ENCODE measurements around the gene METTL24.

METTL24 gene

DNA sequence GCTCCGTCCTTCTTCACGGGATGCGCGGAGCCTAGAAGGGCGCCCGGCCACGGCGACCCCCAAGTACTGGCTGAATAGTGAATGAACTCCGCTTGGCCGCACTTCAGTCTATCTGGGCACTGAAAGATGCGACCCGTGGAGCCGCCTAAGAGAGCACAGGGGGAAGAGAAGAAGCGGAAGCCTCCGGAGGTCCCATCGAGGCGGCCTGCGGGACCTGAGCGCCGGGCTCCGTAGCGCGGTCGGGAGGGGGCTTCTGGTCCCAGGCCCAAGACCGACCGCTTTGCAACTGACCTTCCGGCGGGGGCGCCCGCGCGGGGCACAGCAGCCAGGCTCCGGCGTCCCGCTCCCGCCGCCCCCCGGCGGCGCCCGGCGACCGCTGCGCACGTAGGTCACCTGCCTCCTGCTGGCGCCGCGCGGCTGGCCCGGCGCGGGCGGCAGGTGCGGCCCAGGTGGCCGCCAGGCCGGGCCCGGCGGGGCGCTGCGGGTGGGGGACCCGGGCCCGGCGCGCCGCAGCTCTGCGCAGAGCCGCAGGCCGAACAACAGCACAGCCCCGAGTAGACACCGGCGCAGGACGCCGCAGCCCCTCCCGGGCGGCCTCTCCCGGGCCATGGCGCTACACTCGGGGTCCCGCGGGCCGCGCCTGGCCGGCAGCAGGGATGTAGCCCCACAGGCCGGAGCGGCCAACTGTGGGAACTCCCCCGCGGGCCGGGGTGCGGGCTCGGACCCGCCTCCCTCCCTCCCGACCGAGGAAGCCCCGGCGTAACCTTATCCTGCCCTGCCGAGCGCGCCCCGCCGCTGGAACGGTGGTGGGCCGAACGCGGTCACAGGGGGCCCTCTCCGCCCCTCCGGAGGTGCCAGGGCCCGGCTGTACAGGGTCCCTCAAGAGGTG lies at the start of gene METTL24:
METTL24 (minus strand) TSS at position 686 of the 889 bp plus-strand sequence; CDS start at position 609, 77 bp downstream.
- DNase-seq, result peak; percentile 33 to 40

GRCh38 chr6:110404607-110405006 lies 46.5 kb upstream of the METTL24 start:
- DNase-seq, result no peak

DNA sequence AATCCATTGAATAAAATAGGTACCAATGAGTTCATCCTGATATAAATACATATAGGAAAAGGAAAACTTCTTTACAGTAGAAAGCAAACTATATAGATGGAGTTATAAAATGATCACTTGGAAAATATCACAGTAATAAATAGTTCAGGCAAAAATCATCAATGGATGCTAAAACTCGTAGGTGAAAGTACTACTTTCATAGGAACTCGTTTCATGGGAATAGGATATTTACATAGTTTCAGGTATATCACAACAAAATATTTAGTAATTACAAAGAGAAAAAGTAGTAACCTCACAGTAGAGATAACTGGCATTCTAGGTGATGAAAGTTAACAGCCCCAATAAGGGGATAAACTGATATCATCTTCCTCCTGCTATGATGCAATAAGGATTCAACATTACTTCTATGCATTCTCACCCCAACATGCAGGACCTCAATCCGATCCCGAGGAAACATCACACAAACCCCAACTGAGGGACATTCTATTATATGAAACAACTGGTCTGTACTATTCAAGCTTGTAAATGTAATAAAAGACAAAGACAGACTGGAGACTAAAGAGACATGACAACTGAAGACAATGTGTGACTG lies 43.5 kb upstream of the METTL24 start:
- no peak for DNase-seq

- no peak for DNase-seq
Measured at GRCh38 chr6:110400208-110400607, 42.1 kb upstream of the METTL24 start.

DNA sequence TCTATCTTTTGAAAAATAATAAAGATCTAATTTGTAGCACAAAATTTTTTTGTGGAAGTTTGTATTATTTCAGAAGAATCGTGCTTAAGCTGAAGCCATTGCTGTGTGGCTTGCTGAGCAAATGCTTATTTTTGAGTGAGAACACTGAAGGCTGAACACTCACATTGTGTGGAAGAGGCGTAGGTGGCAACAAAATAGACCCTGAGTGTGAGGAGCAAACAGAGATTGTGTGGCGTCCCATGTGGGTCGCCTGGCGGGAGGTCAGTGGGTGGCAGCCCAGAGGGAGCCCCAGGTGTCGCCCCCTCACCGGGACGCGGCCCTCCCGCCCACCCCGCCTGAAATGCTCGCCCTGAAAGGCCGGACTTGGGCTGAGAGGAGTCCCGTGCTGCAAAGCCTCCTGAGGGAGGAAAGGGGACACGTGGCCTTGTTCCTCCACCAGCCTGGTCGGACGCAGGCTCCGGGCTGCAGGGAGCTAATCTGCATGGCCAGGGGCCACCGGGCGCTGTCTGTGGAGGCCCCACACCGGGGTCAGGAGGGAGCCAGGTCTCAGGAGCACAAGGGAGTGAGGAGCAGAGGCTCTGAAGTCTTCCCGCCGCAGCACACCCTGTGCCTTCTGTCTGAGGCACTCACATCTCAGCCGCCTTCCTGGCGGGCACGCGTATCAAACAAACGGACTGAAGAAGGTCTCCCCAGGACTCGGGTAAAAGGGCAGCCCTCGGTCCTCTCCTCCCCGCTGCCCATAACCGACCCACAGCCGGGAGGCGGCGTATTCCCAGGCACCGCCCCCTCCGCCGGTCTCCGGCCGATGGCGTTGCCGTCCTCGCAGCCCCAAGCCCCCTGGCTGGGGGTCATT lies 41.3 kb upstream of the METTL24 start:
- DNase-seq, result no peak

GRCh38 chr6:110398778-110399177 lies 40.6 kb upstream of the METTL24 start:
- no peak for DNase-seq

- no peak for DNase-seq
Measured at GRCh38 chr6:110395221-110395620, 37.1 kb upstream of the METTL24 start.

DNA sequence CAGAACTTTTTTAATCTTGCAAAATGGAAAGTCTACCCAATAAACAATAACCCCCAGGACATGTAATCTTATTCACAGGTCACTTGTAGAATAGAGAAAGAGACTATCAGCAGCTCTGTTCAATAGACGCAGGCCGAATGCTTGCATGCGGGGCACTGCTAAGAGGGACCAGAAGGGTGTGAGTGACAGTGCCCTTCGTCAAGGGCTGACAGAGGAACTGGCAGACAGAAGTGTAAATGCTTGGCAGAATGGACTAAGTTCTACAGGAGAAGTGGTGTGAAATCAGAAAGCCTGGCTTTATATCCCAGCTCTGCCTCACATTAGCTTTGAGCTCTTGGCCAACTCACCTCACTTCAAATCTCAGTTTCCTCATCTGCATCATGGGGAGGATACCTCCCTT lies 36.3 kb upstream of the METTL24 start:
- DNase-seq, result no peak

GRCh38 chr6:110392727-110393126 lies 34.6 kb upstream of the METTL24 start:
- no peak for DNase-seq

GRCh38 chr6:110390404-110390803 lies 32.3 kb upstream of the METTL24 start:
- DNase-seq, result no peak

DNA sequence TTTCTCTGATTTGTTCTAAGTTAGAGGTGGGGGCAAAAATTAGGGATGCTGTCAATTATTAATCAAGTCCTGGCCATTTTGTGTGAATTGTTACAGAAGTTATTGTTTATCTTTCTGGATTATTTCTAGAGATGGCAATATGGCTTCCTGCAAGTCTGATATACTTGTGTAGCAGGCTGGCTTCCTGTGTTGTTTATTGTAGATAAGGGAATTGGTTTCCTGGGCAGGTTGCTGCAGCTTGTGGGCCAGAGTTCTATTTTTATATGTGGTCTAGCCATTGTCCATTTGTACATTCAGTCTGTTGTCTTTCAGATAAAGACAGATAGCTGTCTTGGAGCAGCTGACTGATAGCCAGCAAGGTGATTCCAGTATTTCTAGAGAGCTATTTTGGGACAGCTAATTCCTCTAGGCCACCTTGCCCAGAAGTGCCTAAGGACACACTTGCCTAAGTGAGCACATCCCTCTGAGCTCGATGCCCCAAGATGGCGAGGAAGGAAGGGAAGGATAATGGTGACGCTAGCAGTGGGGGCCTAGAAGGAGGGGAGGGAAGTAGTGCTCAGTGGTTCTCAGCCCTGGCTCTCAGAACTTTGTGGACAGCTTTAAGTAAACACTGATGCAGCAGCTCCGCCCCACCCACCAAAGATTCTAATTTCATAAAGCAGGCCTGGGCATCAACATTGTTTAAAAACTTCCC lies 31.7 kb upstream of the METTL24 start:
- no peak for DNase-seq

GRCh38 chr6:110387986-110388385 lies 29.8 kb upstream of the METTL24 start:
- no peak for DNase-seq

DNA sequence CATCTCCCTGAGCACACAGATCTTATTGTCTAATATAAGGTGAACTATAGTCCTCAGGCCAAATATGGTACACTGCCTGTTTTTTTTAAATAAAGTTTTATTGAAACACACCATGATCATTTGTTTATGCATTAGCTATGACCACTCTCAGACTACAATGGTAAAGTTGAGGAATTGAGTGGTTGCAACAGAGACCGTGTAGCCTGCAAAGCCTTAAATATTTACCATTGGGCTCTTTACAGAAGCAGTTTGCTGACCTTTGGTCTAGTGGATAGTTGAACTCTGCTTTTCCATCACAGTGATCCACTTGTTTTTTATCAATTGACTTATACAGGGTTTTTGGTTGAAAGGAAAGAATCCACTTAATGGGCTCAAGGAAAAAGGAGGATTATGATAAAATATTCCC lies 27.3 kb upstream of the METTL24 start:
- no peak for DNase-seq

GRCh38 chr6:110378552-110378951 lies 20.4 kb upstream of the METTL24 start:
- no peak for DNase-seq

- no peak for DNase-seq
Measured at GRCh38 chr6:110369066-110369465, 10.9 kb upstream of the METTL24 start.

GRCh38 chr6:110368284-110368683 lies 10.1 kb upstream of the METTL24 start:
- no peak for DNase-seq

DNA sequence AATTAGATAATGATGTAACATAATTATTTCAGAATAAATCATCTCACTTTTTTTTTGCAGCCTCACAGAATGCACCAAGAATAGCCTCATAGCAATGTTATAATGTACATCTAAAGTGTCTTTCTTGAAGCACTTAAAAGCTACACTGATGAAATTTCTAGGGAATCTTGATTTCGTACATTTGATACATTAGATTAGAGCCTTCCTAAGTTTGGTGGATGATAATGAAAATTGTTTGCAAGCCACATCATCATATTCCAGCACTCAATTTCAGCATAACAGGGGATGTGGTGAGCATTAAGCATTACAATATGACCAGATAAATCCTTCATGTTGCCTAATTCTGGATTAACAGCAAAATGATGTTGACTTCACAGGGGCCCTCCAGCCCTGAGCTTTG lies 9.7 kb upstream of the METTL24 start:
- DNase-seq, result no peak

DNA sequence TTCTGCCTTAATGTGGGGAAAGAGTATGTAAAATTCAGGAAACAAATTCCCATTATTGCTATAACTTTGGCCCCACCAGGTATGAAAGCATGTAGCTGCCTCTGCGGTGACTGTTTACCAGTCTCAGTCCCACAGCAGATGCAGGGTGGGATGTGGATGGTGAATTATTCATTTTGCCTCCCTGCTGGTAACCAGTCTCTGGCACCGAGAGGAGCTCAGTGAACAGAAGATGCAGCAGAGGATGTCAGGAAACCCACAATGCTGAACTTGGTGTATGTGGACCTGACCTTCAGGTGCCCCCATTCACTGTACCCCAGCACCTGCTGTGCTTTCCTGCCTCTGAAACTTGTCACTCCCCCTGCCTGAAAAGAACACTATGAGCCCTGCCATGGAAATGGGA lies 8.8 kb upstream of the METTL24 start:
- no peak for DNase-seq

- DNase-seq, result no peak
Measured at GRCh38 chr6:110366256-110366655, 8.1 kb upstream of the METTL24 start.

DNA sequence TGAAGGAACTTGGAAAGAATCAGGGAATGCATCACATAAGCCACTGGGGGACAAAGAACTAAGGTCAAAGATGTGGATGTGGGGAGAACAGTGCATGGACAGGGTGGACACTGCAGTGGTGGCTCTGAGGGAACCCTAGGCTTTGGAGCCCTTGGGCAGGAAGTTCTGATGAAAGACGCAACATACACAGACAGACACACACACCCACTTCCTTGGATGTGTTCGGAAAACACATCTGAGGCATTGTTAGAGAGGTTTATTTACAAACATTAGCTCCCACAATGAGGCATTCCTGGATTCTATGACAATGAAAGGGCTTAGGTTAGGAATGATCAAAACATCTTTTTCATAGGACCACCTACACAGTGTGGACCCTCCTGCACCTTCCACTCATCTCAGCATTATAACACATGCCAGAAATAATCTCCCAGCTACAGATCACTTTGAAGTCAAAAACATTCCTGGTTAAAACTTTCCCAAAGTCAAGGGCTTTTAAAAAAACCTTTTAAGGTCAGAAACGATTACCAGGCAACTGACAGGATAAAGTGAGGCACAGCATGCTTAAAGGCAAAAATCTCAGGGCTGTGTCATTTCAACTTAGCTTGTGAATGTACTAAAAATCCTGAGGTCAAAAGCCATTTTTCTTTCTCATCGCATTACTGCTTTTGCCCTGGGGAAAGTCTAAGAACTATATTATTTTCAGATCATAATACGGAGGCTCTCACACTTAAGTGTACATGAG lies 6.4 kb upstream of the METTL24 start:
- DNase-seq, result no peak

DNA sequence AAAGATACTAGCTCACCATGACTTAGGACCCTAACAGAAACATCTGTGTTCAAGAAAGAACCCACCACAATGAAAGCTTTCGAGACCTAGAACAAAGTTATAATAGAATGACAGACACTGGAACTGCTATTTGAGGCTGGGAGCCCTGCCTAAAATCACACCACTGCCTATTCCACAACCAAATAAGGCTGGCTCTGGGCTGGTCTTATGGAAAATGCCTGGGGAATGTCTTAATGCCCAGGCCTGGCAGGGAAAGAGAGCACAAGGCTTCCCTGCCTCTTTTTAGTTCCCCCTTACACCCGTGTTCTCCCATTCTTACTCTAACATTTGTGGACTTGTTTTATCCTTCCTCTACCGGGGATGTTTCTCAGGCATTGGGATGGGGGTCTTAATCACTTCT lies 5.6 kb upstream of the METTL24 start:
- no peak for DNase-seq

GRCh38 chr6:110360676-110361075 lies 2.5 kb upstream of the METTL24 start:
- no peak for DNase-seq
